ENCODE measurements around the gene IGFBPL1. TPM values are rescaled to one million over a fixed set of nuclear protein-coding genes. Genes with fewer than 3 reads are reported as not detected.

The IGFBPL1 gene
- total RNA-seq, 1 experiment from 2014 or later = 1.6 TPM

DNA sequence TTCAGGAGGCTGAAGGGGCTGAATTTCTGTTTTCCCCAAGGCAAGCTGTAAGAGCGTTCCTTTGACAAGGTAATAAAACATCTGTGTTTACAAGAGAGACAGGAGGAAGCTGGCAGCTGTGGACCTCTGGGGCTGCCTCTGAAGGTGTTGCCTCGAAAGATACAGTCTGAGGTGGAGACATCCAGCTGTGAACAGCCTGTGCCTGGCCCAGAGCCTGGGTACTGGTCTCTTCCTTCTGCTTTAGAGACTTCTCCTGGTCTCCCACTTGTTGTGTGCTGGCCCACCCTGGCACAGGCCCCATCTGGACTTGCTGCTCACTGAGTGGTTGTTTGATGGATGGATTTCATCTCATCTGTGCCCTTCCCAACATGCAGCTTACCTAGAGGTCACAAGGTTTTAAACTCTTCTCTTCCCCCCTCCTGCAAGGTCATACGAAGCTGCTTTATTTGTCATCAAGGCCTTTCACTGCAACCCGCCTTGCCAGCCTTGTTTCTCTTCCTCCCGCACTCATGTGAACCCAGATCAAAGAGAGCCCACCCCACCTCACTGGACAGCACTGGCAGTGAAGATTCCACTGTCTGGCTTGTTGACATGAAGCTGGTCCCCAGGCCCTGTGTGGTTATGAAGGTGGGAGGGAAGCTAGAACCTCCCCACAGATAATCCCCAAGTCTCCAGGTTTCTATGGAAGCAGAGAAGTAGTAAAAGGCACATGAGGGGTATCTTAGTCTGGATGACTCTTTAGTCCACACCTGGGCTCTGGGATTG is 66.7 kb downstream of the IGFBPL1 start:
- no peaks in the 10 kb centered on the region for H3K4me1 Mint-ChIP-seq (ENCODE audit: low read depth, unreplicated experiment)
- no peak for DNase-seq
- TF ChIP-seq, protein P1, sequence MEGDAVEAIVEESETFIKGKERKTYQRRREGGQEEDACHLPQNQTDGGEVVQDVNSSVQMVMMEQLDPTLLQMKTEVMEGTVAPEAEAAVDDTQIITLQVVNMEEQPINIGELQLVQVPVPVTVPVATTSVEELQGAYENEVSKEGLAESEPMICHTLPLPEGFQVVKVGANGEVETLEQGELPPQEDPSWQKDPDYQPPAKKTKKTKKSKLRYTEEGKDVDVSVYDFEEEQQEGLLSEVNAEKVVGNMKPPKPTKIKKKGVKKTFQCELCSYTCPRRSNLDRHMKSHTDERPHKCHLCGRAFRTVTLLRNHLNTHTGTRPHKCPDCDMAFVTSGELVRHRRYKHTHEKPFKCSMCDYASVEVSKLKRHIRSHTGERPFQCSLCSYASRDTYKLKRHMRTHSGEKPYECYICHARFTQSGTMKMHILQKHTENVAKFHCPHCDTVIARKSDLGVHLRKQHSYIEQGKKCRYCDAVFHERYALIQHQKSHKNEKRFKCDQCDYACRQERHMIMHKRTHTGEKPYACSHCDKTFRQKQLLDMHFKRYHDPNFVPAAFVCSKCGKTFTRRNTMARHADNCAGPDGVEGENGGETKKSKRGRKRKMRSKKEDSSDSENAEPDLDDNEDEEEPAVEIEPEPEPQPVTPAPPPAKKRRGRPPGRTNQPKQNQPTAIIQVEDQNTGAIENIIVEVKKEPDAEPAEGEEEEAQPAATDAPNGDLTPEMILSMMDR (IDR thresholded peaks at IDR 0.05; ENCODE audit: insufficient read depth in 1 of 2, low read depth in 1 of 2, low read length in 1 of 2, severe bottlenecking in 1 of 2, unreplicated experiment in 1 of 2) = no peak
- BruUV-seq (replicated peaks) = no TSS peak
- no peak overlapping the region for H3K4me3 ChIP-seq (ENCODE audit: low read depth, low read length)
- H3K4me3 Mint-ChIP-seq (ENCODE audit: unreplicated experiment) = no peak overlapping the region
- no peaks in the 10 kb centered on the region for H3K4me1 ChIP-seq
- CTCF ChIA-PET = no interaction called here
- POLR2A ChIA-PET = no interaction called here
- intact Hi-C loops (cut with micrococcal nuclease; ENCODE audit: unreplicated experiment) = loop anchor here (5.0 to 10.0 kb wide), 2 partner anchors 83 to 610 kb away; no protein-coding TSS in a partner anchor
- no peaks in the 10 kb centered on the region for H3K36me3 ChIP-seq (ENCODE audit: control insufficient read depth, insufficient read depth, low read length)
- H3K9me3 Mint-ChIP-seq (ENCODE audit: unreplicated experiment) = no peaks in the 10 kb centered on the region
- no peaks in the 10 kb centered on the region for H3K27me3 ChIP-seq (replicated peaks; ENCODE audit: control insufficient read depth, insufficient read depth, low read length)
- no peaks in the 10 kb centered on the region for H3K36me3 Mint-ChIP-seq (ENCODE audit: insufficient read depth, unreplicated experiment)
- H3K27ac Mint-ChIP-seq (ENCODE audit: unreplicated experiment) = no peak overlapping the region
- H3K9me3 ChIP-seq = no peaks in the 10 kb centered on the region
- H3K27me3 Mint-ChIP-seq (ENCODE audit: insufficient read depth, unreplicated experiment) = no peaks in the 10 kb centered on the region

DNA sequence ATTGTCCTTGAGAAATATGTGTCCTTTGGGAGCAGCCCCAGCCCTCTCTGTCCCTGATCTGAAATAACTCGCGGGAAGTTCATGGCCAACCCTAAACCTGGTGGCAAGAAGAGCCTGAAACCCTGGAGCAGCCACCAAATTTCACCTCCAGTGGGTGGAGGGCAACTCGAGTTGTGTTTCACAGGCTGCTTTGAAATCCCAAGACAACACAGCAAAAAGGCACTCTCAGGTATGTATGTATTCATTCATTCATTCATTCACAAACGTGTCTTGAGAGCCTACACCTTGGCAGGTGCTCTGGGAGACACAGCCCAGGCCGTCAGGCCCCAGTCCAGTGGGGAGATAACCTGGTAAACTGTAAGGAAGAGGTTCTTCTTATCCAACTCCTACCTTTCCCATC is 67.4 kb downstream of the IGFBPL1 start:
- Histone ChIP-seq H3K27me3 (replicated peaks; ENCODE audit: control insufficient read depth, insufficient read depth, low read length) (no peaks in the 10 kb centered on the region), H3K4me3 (ENCODE audit: low read depth, low read length) (no peak overlapping the region), H3K36me3 (ENCODE audit: control insufficient read depth, insufficient read depth, low read length) (no peaks in the 10 kb centered on the region), H3K9me3 (no peaks in the 10 kb centered on the region), H3K4me1 (no peaks in the 10 kb centered on the region)
- DNase-seq = no peak
- CTCF ChIA-PET = no interaction called here
- no peaks in the 10 kb centered on the region for H3K27me3 Mint-ChIP-seq (ENCODE audit: insufficient read depth, unreplicated experiment)
- no peak overlapping the region for H3K4me3 Mint-ChIP-seq (ENCODE audit: unreplicated experiment)
- H3K9me3 Mint-ChIP-seq (ENCODE audit: unreplicated experiment) = no peaks in the 10 kb centered on the region
- no peak overlapping the region for H3K27ac Mint-ChIP-seq (ENCODE audit: unreplicated experiment)
- intact Hi-C loops (cut with micrococcal nuclease; ENCODE audit: unreplicated experiment) = loop anchor here (5.0 to 10.0 kb wide), 2 partner anchors 82 to 610 kb away; no protein-coding TSS in a partner anchor
- POLR2A ChIA-PET = no interaction called here
- TF ChIP-seq, protein P1 (IDR thresholded peaks at IDR 0.05; ENCODE audit: insufficient read depth in 1 of 2, low read depth in 1 of 2, low read length in 1 of 2, severe bottlenecking in 1 of 2, unreplicated experiment in 1 of 2) = no peak
- no peaks in the 10 kb centered on the region for H3K4me1 Mint-ChIP-seq (ENCODE audit: low read depth, unreplicated experiment)
- no peaks in the 10 kb centered on the region for H3K36me3 Mint-ChIP-seq (ENCODE audit: insufficient read depth, unreplicated experiment)
- no TSS peak for BruUV-seq (replicated peaks)

Other genes with a start within 250 kb of the IGFBPL1 start
- gene ALDH1B1, start 31.8 kb downstream of the IGFBPL1 start, total RNA-seq (2022) = 35.7 and 38.3 TPM in 2 replicates
- gene ANKRD18A, start 196.1 kb upstream of the IGFBPL1 start, total RNA-seq (2022) = 0.16 and 2.6 TPM in 2 replicates